SU-DHL-6 (cell line): ENCODE data around the gene PRX.

Experiments
- H2AFZ ChIP-seq: fragments of 200-600 bp; sonication (generic); 2 replicates; pipeline ENCODE4 v1.6.1; 2014; ENCODE audit warnings: low read depth, mild to moderate bottlenecking, moderate library complexity, mixed read lengths, antibody characterized with exemption, low read length; ENCODE audit not compliant: severe bottlenecking
- H3F3A ChIP-seq: fragments of 200-600 bp; shearing (Covaris generic); 2 replicates; pipeline ENCODE4 v1.6.0; 2016; ENCODE audit warnings: antibody characterized with exemption, mild to moderate bottlenecking; ENCODE audit not compliant: insufficient read depth
- H3K27ac ChIP-seq: fragments of 200-600 bp; sonication (generic); 2 replicates; pipeline ENCODE4 v1.5.1; 2016; ENCODE audit warnings: low read depth, mild to moderate bottlenecking, low read length, moderate library complexity, mixed read lengths
- H3K27me3 ChIP-seq: fragments of 200-600 bp; sonication (generic), shearing (Covaris generic); 2 replicates; pipeline ENCODE4 v1.6.0; 2014; ENCODE audit warnings: mild to moderate bottlenecking, low read length
- H3K36me3 ChIP-seq: fragments of 200-600 bp; sonication (generic); 2 replicates; pipeline ENCODE4 v1.6.1; 2014; ENCODE audit warnings: mild to moderate bottlenecking, low read length, mixed read lengths
- H3K4me2 ChIP-seq: fragments of 300-600, 200-600 bp; shearing (Covaris generic), sonication (generic); 2 replicates; pipeline ENCODE4 v1.6.0; 2014; ENCODE audit warnings: low read length, low read depth, mild to moderate bottlenecking; ENCODE audit not compliant: poor library complexity, severe bottlenecking
- H3K4me3 ChIP-seq: fragments of 200-600 bp; sonication (generic); 2 replicates; pipeline ENCODE4 v1.5.1; 2014; ENCODE audit warnings: antibody characterized with exemption, low read length, mild to moderate bottlenecking, mixed read lengths; ENCODE audit not compliant: insufficient read depth, poor library complexity, severe bottlenecking
- H3K79me2 ChIP-seq: fragments of 200-600 bp; sonication (generic); 2 replicates; pipeline ENCODE4 v1.6.1; 2014; ENCODE audit warnings: mild to moderate bottlenecking, low read length, moderate library complexity; ENCODE audit not compliant: insufficient read depth
- H3K9ac ChIP-seq: fragments of 200-600 bp; sonication (generic); 2 replicates; pipeline ENCODE4 v1.7.0; 2014; ENCODE audit warnings: mild to moderate bottlenecking, low read length
- H3K9me2 ChIP-seq: fragments of 200-600 bp; sonication (generic); replicated peaks from 2 replicates; pipeline ENCODE4 v1.6.1; 2014; ENCODE audit warnings: low read length; ENCODE audit not compliant: insufficient read depth
- H3K9me3 ChIP-seq: fragments of 200-600 bp; sonication (generic); 2 replicates; pipeline ENCODE4 v1.6.1; 2014; ENCODE audit warnings: low read length, mixed read lengths; ENCODE audit not compliant: insufficient read depth
- H4K20me1 ChIP-seq: fragments of 200-600 bp; sonication (generic); 2 replicates; pipeline ENCODE4 v1.6.1; 2014; ENCODE audit warnings: low read depth, mild to moderate bottlenecking, antibody characterized with exemption, low read length, moderate library complexity, mixed read lengths
- EZH2phosphoT487 ChIP-seq: fragments of 200-600 bp; sonication (generic), shearing (Covaris generic); conservative IDR thresholded peaks from 2 replicates; pipeline ENCODE4 v1.6.1; 2018; ENCODE audit warnings: mild to moderate bottlenecking, antibody characterized with exemption, low read length, moderate library complexity, mixed read lengths
- TF ChIP-seq, protein P1 (sequence below): fragments of 200-600 bp; sonication (generic); IDR thresholded peaks from one replicate; pipeline ENCODE4 v1.5.1; 2017; ENCODE audit warnings: antibody characterized with exemption, mild to moderate bottlenecking, low read length, moderate library complexity; ENCODE audit not compliant: insufficient read depth, poor library complexity, severe bottlenecking

PRX gene

DNA sequence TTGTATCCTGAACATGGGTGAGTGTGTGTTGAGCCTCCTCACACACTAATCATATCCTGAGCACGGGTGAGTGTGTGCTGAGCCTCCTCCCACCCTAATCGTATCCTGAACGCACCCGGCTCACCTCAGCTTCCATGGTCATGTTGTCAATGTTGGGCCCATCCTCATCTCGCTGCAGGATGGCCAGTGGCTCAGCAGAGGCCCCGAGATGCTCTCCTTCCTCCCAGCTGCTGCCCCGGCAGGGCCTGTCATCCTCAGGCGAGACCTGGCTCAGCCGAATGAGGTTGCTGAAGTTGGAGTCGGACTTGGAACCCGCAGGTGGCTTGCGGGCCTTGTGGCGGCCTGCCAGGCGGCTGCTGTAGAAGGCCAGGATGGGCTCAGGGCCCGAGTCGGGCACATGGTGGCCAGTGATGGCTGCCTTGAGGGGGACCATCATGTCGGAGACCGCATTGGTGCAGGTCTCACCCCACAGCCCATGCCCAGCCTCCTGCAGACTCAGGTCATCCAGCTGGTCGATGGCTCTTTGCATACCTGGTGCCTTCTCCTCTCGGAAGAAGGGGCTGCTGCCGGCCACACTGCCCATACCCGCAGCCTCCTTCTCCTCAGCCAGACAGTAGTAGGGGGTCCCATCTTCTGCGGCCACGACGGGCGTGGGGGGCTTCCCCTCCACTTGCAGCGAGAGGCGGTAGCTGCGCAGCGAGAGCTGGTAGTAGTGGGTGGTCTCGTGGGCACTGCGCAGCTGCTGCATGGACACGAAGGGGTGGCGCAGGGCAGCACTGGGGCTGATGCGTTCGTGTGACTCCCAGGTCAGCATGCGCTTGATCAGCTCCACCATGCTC lies 32.8 kb downstream of the PRX start:
- Histone ChIP-seq H3K4me3 (no peak overlapping the region), H3K27ac (no peak overlapping the region)
- no peak for TF ChIP-seq EZH2phosphoT487
- TF ChIP-seq, protein P1, sequence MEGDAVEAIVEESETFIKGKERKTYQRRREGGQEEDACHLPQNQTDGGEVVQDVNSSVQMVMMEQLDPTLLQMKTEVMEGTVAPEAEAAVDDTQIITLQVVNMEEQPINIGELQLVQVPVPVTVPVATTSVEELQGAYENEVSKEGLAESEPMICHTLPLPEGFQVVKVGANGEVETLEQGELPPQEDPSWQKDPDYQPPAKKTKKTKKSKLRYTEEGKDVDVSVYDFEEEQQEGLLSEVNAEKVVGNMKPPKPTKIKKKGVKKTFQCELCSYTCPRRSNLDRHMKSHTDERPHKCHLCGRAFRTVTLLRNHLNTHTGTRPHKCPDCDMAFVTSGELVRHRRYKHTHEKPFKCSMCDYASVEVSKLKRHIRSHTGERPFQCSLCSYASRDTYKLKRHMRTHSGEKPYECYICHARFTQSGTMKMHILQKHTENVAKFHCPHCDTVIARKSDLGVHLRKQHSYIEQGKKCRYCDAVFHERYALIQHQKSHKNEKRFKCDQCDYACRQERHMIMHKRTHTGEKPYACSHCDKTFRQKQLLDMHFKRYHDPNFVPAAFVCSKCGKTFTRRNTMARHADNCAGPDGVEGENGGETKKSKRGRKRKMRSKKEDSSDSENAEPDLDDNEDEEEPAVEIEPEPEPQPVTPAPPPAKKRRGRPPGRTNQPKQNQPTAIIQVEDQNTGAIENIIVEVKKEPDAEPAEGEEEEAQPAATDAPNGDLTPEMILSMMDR: no peak

DNA sequence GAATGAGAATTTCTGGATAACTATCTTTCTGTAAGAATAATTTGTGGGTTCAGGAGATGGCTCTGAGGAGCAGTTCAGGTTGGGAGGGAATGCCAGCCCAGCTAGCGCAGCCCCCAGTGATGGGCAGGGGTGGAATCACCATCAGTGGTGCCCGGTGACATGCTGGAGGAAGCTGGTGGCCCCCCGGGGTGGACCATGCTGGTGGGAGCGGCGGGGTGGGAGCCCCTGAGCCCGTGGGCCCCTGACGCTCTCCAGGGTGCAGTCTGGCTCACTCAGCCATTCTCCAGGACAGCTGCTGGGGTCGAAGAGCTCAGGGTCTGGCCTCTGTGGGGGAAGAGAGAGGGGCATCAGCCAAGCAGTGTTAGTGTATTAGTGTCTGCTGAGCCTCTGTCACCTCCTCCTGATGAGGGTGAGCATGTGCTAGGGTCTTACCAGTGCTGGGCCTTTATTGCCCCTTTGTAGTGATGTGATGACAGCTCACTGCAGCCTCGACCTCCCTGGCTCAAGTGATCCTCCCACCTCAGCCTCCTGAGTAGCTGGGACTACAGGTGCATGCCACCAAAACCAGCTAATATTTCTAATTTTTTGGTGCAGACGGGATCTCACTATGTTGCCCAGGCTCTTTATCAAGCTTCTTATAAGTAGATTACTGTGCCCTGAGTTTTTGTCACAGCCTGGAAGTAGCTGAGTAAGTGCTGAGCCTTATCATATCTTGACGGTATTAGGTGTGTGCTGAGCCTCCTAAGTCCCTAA lies 33.6 kb downstream of the PRX start:
- H4K20me1 ChIP-seq: no peaks in the 10 kb centered on the region
- H3K9me3 ChIP-seq: no peaks in the 10 kb centered on the region
- H3K4me2 ChIP-seq: no peak overlapping the region
- no peaks in the 10 kb centered on the region for H3F3A ChIP-seq
- H2AFZ ChIP-seq: no peak overlapping the region
- no peaks in the 10 kb centered on the region for H3K27me3 ChIP-seq
- H3K9ac ChIP-seq: no peak overlapping the region
- no peaks in the 10 kb centered on the region for H3K36me3 ChIP-seq
- H3K79me2 ChIP-seq: no peaks in the 10 kb centered on the region
- no peak for TF ChIP-seq EZH2phosphoT487
- TF ChIP-seq, protein P1: no peak
- H3K9me2 ChIP-seq: no peaks in the 10 kb centered on the region
- no peak overlapping the region for H3K27ac ChIP-seq
- H3K4me3 ChIP-seq: no peak overlapping the region

More for the DNA sequence above, 32.8 kb downstream of the PRX start:
- no peak overlapping the region for H3K4me2 ChIP-seq
- no peak overlapping the region for H3K9ac ChIP-seq
- H3K27me3 ChIP-seq: no peaks in the 10 kb centered on the region
- H3K36me3 ChIP-seq: no peaks in the 10 kb centered on the region
- H3F3A ChIP-seq: no peaks in the 10 kb centered on the region
- no peaks in the 10 kb centered on the region for H3K9me3 ChIP-seq
- no peak overlapping the region for H2AFZ ChIP-seq
- H3K9me2 ChIP-seq: no peaks in the 10 kb centered on the region
- H3K79me2 ChIP-seq: no peaks in the 10 kb centered on the region
- no peaks in the 10 kb centered on the region for H4K20me1 ChIP-seq

DNA sequence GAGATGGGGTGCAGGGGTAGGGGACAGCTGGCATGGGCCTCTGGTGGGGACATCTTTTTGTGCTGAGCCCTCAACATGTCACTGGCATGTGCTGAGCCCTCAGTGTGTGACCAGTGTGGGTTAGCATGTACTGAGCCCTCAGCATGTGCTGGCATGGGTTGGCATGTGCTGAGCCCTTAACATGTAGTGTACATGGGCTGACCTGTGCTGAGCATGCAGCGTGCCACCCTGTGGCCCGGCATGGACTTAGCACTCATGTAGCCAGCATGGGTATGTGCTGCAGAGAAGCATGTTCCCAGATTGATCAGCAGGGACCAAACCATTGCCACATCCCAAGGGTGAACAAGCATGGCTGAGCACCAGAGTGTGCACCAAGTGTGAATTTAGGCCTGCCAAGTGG lies 34.7 kb downstream of the PRX start:
- Histone ChIP-seq H3K27ac (no peak overlapping the region), H3K27me3 (no peaks in the 10 kb centered on the region), H3K9me3 (no peaks in the 10 kb centered on the region), H3K4me3 (no peak overlapping the region), H3K9me2 (no peaks in the 10 kb centered on the region), H3K79me2 (no peaks in the 10 kb centered on the region), H3K4me2 (no peak overlapping the region), H2AFZ (no peak overlapping the region), H4K20me1 (no peaks in the 10 kb centered on the region), H3K9ac (no peak overlapping the region), H3K36me3 (no peaks in the 10 kb centered on the region), H3F3A (no peaks in the 10 kb centered on the region)
- no peak for TF ChIP-seq EZH2phosphoT487
- TF ChIP-seq, protein P1: no peak
